C4-2B (cell line): ENCODE measurements around the gene FRK.

Experiments used
- CTCF ChIP-seq: fragments of 450-650 bp; conservative IDR thresholded peaks from 2 replicates; pipeline ENCODE4 v1.5.1; 2017; ENCODE audit warnings: mild to moderate bottlenecking
- ZFX ChIP-seq: fragments of 450-650 bp; IDR thresholded peaks from 2 replicates; pipeline ENCODE4 v1.6.1; 2017

- TF ChIP-seq CTCF: no peak
- no peak for TF ChIP-seq ZFX
These were observed 41.3 kb downstream of the FRK start for GRCh38 chr6:116019428-116019827.
